HG02678 (cell line): ENCODE measurements around the gene SYMPK.
"Not testable (repeated sequence)": the region's sequence is repeated elsewhere in the genome, so short reads cannot be mapped to it uniquely, and the experiment has no call there.

Experiments
- ATAC-seq: cut with Tn5 transposase; IDR thresholded peaks from one replicate; pipeline ENCODE4 v1.9.1; 2021; ENCODE audit warnings: mild to moderate bottlenecking, moderate library complexity; ENCODE audit not compliant: unreplicated experiment

The SYMPK gene

DNA sequence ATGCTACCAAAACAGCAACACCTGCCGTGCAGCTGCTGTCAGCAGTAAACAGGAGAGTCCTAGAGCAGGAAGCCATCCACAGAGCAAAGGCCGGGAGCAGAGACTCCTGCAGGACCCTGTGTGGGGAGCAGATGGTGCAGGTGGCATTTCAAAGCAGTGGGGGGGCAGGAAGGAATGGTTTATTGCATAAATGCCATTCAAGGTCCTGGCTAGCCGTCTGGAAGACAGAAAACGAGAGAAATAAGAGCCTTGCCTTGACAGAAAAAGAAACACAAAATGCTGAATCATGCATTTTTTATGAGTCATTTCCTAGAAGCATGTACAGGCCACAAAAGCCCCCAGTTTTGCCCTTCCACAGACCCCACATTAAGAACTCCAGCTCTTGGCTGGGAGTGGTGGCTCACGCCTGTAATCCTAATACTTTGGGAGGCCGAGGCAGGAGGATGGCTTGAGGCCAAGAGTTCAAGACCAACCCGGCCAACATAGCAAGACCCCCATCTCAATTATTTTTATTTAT is 53.2 kb downstream of the SYMPK start:
- no peak for ATAC-seq

GRCh38 chr19:45805719-45806118 is 57.2 kb downstream of the SYMPK start:
- ATAC-seq, result no peak

DNA sequence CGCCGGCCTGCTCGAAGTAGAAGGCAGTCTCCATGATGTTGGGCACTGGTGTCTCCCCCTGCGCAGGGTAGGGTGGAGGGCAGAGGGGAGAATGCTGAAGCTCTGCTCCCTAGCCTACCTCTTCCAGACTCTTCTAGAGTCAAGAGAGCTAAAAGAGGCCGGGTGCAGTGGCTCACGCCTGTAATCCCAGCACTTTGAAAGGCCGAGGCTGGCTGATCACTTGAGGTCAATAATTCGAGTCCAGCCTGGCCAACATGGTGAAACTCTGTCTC is 58.1 kb downstream of the SYMPK start:
- no peak for ATAC-seq

- ATAC-seq, result no peak
These were observed 58.6 kb downstream of the SYMPK start for GRCh38 chr19:45804140-45804958.

DNA sequence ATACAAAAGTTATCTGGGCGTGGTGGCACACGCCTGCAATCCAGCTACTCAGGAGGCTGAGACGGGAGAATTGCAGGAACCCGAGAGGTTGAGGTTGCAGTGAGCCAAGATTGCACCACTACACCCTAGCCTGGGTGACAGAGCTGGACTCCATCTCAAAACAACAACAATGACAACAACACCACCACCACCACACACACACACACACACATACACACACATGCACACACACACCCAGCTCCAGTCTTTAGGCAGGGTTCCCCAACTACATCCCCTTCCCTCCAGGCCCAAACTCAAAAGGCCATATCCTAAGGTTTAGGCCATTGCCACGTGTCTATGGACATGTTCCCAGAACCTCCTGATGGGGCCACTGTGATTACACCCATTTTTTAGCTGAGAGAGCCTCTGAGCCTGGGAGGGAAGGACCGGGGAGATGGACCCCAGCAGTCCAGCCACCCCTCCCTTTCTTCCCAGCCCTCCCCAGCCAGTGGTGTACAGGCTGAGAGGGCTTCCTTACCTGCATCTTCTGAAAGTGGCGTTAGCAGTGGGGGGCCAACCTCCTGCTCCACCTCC is 61.3 kb downstream of the SYMPK start:
- ATAC-seq, result no peak

GRCh38 chr19:45800070-45800553 is 62.8 kb downstream of the SYMPK start:
- ATAC-seq, result no peak

GRCh38 chr19:45799541-45799940 is 63.4 kb downstream of the SYMPK start:
- not testable (repeated sequence) for ATAC-seq

GRCh38 chr19:45798995-45799517 is 63.9 kb downstream of the SYMPK start:
- ATAC-seq, result no peak

- no peak for ATAC-seq
These were observed 68.3 kb downstream of the SYMPK start for GRCh38 chr19:45794627-45795026.

- ATAC-seq, result no peak
These were observed 69.1 kb downstream of the SYMPK start for GRCh38 chr19:45793876-45794275.

DNA sequence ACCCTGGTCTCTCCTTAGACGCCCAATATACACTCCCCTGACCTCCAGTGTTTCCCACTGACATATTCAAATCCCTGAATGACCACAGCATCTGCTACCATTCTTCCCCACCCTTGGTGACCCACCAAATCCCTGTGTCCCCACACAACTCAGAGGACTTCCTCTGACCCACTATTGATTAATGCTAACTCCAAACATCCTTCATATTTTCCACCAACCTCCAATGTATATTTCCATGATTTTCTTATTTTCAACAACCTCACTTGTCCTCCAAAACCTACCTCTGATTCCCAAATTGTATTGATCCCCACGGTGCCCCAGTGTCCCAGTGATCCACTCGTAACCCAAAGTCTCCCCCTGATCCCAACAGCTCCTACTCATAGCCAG is 69.8 kb downstream of the SYMPK start:
- no peak for ATAC-seq

GRCh38 chr19:45792470-45793177 is 70.3 kb downstream of the SYMPK start, which contains the start of gene DMWD:
DMWD (minus strand) TSS chr19:45792845; CDS start chr19:45792756, 89 bp downstream.
- ATAC-seq, result peak; percentile 96

DNA sequence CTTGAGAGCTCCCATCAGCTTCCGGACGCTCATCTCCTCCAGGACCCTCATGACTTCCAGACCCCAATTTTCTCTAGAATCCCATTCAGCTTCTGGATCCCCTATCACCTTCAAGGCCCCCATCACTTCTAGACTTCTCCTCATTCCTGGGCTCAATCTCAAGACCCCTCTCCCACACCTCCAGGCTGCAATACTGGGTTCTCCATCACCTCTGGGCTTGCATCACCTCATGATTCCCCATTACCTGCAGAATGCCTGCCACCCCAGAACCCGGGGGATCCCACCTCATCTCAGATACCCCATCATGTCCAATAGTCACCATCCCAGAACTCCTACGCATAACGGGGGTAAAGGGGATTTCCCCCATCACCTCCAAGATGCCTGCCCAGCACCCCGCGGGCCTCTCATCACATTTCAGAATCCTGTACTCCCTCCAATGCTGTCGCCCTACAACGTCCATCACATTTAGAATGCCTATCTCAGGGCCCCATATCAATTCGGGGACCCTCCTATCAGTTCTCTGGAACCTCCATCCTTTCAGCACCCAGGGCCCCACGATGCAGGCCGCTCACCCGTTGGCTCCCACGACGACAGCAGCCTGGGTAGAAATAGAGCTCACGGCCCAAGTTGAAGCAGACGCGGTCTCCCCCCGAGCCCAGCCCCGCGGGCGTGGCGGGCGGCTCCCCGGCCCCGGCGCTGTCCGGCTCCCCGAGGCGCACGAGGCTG is 71.0 kb downstream of the SYMPK start:
- ATAC-seq, result peak; percentile 6

DNA sequence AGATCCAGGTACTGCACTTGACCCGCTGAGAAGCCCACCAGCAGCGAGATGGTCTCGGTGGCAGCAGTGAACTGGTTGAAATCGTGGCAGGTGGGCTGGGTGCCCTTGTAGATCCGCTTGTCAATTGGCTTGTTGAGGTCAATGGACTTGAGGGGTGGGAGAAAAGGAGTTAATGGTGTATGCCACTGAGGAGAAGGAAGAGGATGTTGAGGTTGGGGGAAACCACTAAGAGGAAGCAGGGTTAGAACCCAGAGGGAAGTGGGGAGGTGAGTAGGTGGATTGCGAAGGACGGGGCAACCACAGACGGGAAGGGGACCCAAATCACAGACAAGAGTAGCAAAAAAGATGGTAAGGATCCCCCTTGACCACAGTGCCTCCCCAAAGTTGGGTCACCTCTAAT is 72.0 kb downstream of the SYMPK start:
- no peak for ATAC-seq

GRCh38 chr19:45789035-45789786 is 73.7 kb downstream of the SYMPK start:
- ATAC-seq, result no peak

DNA sequence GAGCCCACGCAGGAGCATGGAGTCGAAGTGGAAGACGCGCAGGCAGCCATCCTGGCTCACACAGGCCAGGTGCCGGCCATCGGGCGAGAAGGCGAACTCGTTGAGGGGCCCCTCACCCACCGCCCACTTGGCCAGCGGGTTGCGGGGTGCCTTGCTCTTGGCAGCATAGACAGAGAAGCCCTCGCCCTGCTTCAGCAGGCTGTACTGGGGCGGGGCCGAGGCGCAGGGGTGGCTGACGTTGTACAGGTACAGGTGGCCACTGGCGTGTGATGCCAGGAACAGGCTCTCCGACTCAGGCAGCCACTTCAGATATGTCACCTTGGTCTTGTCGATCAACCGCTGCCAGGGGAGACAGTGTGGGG is 76.4 kb downstream of the SYMPK start:
- ATAC-seq, result no peak

GRCh38 chr19:45785781-45786532 is 77.0 kb downstream of the SYMPK start:
- no peak for ATAC-seq

GRCh38 chr19:45785097-45785496 is 77.8 kb downstream of the SYMPK start:
- ATAC-seq, result no peak

GRCh38 chr19:45784096-45784495 is 78.9 kb downstream of the SYMPK start:
- no peak for ATAC-seq
